ENCODE results near the gene AHR. TPM values are rescaled to one million over a fixed set of nuclear protein-coding genes. Genes with fewer than 3 reads are reported as not detected.

The AHR gene
- total and polyA plus RNA-seq, 2 donors (not counting 1 experiment from before 2014, with no cell fraction given) = 4.8 to 11.2 TPM

DNA sequence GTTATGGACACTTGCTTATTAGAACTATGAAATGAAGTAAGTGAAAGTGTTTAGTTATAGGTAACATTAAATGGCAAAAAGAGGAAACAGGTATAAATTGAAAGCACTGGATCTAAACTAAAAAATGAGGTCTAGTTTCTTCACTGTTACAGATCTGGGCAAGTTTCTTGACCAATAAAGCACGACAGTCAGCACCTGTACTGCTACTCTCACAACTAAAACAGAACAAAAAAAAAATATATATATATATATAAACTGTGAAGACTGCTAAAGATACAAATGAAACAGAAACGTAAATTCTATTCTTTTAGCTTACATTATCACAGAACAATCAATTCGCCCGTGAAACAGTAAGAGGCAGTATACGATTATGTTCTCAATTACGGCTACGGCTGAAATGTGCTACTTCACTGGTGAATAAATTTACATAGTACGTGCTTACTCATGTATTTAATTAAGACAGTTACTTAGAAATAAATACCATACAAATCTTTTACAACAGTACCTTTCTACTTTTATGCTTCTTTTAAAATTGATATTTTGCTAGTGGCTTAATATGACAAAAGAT lies 4.2 kb downstream of the AHR start:
- no peaks in the 10 kb centered on the region for H4K20me1 ChIP-seq (ENCODE audit: control insufficient read depth, insufficient read depth, low read length, poor library complexity, severe bottlenecking)
- H3K4me3 Mint-ChIP-seq = peak overlapping the region; percentile 76
- no peaks in the 10 kb centered on the region for H3K27me3 ChIP-seq (replicated peaks in 1 of 4; ENCODE audit: control extremely low read depth in 1 of 4, control insufficient read depth in 3 of 4, insufficient read depth in 4 of 4, low read length in 3 of 4)
- ATAC-seq (ENCODE audit: low read depth) (no peak), DNase-seq (peak; percentile 63)
- peak overlapping the region; percentile 82 for H3K27ac Mint-ChIP-seq
- POLR2A ChIA-PET = no interaction called here
- no CpG with 5 or more reads among the region's 8 CpGs for WGBS (ENCODE audit: insufficient coverage)
- peaks cover 37% of the 10 kb centered on the region for H3K4me1 Mint-ChIP-seq
- H3K27ac ChIP-seq (ENCODE audit: low read length in 2 of 2) = peak overlapping the region in 1 of 2 donors; percentile 28
- H3K4me3 ChIP-seq (ENCODE audit: control extremely low read depth in 1 of 5, extremely low read depth in 1 of 5, insufficient read depth in 1 of 5, low read depth in 2 of 5, low read length in 4 of 5) = peak overlapping the region in 2 of 5 experiments; percentile 26 to 40
- H3K9me3 ChIP-seq (ENCODE audit: control extremely low read depth in 1 of 3, control insufficient read depth in 2 of 3, insufficient read depth in 1 of 3, low read length in 2 of 3) = no peaks in the 10 kb centered on the region
- no peaks in the 10 kb centered on the region for H3K36me3 ChIP-seq (replicated peaks in 1 of 2; ENCODE audit: control extremely low read depth in 1 of 2, control insufficient read depth in 1 of 2, extremely low read depth in 1 of 2, insufficient read depth in 2 of 2, low read length in 1 of 2)
- CTCF ChIA-PET = interaction anchor here (0.9 to 3.1 kb wide), 13 partner anchors 10 to 549 kb away, joined by 3 to 40 read pairs (median 3); partner anchors contain the start of gene TSPAN13
- TF ChIP-seq EZH2 (IDR thresholded peaks at IDR 0.05; ENCODE audit: borderline replicate concordance, insufficient read depth, low read depth, low read length, poor library complexity, severe bottlenecking) = no peak
- TF ChIP-seq, protein P1, sequence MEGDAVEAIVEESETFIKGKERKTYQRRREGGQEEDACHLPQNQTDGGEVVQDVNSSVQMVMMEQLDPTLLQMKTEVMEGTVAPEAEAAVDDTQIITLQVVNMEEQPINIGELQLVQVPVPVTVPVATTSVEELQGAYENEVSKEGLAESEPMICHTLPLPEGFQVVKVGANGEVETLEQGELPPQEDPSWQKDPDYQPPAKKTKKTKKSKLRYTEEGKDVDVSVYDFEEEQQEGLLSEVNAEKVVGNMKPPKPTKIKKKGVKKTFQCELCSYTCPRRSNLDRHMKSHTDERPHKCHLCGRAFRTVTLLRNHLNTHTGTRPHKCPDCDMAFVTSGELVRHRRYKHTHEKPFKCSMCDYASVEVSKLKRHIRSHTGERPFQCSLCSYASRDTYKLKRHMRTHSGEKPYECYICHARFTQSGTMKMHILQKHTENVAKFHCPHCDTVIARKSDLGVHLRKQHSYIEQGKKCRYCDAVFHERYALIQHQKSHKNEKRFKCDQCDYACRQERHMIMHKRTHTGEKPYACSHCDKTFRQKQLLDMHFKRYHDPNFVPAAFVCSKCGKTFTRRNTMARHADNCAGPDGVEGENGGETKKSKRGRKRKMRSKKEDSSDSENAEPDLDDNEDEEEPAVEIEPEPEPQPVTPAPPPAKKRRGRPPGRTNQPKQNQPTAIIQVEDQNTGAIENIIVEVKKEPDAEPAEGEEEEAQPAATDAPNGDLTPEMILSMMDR (IDR thresholded peaks at IDR 0.05) = peak; percentile 54
- no peaks in the 10 kb centered on the region for H3K27me3 Mint-ChIP-seq
- H2AFZ ChIP-seq (ENCODE audit: insufficient read depth, low read depth, low read length, poor library complexity, severe bottlenecking) = no peak overlapping the region
- H3K9me3 Mint-ChIP-seq (ENCODE audit: insufficient read depth) = peaks cover 2% of the 10 kb centered on the region
- H3K4me1 ChIP-seq (ENCODE audit: control insufficient read depth in 2 of 2, insufficient read depth in 2 of 2, low read length in 2 of 2) = peaks cover 20 to 25% of the 10 kb centered on the region in 2 donors
- peaks cover 30% of the 10 kb centered on the region for H3K79me2 ChIP-seq (ENCODE audit: control insufficient read depth, insufficient read depth, low read length)
- H3K4me2 ChIP-seq (replicated peaks; ENCODE audit: low read depth, low read length, poor library complexity, severe bottlenecking) = peak overlapping the region; percentile 55
- intact Hi-C loops (cut with micrococcal nuclease) = loop anchor here (5.0 kb wide), 1 partner anchor 380 kb away; no protein-coding TSS in a partner anchor
- peak overlapping the region; percentile 41 for H3K9ac ChIP-seq (ENCODE audit: low read length)

DNA sequence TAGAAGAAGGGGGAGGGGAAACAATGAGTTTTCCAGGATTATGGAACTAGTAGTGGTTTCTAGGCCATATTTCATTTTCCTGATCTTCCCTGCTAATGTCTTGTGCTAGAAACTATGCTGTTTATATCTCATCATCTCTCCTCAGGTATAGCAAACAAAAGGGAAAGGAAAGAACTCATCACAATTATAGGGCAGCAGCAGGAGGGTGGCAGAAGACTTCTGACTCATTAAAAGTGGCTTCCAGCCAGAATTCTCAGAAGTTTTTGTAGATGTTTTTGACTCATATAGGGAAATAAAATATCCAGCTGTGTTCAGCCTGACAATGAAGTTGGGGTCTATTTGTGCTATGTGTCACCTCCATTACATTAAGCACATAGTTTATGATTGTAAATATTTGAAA lies 6.5 kb downstream of the AHR start:
- POLR2A ChIA-PET = no interaction called here
- H3K36me3 ChIP-seq (replicated peaks in 1 of 2; ENCODE audit: control extremely low read depth in 1 of 2, control insufficient read depth in 1 of 2, extremely low read depth in 1 of 2, insufficient read depth in 2 of 2, low read length in 1 of 2) = no peaks in the 10 kb centered on the region
- H3K4me3 Mint-ChIP-seq = peak overlapping the region; percentile 11
- intact Hi-C loops (cut with micrococcal nuclease) = loop anchor here (5.0 kb wide), 1 partner anchor 377 kb away; no protein-coding TSS in a partner anchor
- no peaks in the 10 kb centered on the region for H3K27me3 ChIP-seq (replicated peaks in 1 of 4; ENCODE audit: control extremely low read depth in 1 of 4, control insufficient read depth in 3 of 4, insufficient read depth in 4 of 4, low read length in 3 of 4)
- H3K9ac ChIP-seq (ENCODE audit: low read length) = no peak overlapping the region
- no peak overlapping the region for H3K4me2 ChIP-seq (replicated peaks; ENCODE audit: low read depth, low read length, poor library complexity, severe bottlenecking)
- H3K9me3 Mint-ChIP-seq (ENCODE audit: insufficient read depth) = no peaks in the 10 kb centered on the region
- no peak overlapping the region for H3K27ac ChIP-seq (ENCODE audit: low read length in 2 of 2)
- H4K20me1 ChIP-seq (ENCODE audit: control insufficient read depth, insufficient read depth, low read length, poor library complexity, severe bottlenecking) = no peaks in the 10 kb centered on the region
- H3K9me3 ChIP-seq (ENCODE audit: control extremely low read depth in 1 of 3, control insufficient read depth in 2 of 3, insufficient read depth in 1 of 3, low read length in 2 of 3) = no peaks in the 10 kb centered on the region
- TF ChIP-seq EZH2 (IDR thresholded peaks at IDR 0.05; ENCODE audit: borderline replicate concordance, insufficient read depth, low read depth, low read length, poor library complexity, severe bottlenecking) = no peak
- TF ChIP-seq, protein P1 (IDR thresholded peaks at IDR 0.05) = no peak
- ATAC-seq (ENCODE audit: low read depth) (no peak), DNase-seq (no peak)
- H3K4me1 Mint-ChIP-seq = peaks cover 24% of the 10 kb centered on the region
- no peak overlapping the region for H2AFZ ChIP-seq (ENCODE audit: insufficient read depth, low read depth, low read length, poor library complexity, severe bottlenecking)
- CTCF ChIA-PET = interaction anchor here (0.7 kb wide), 1 partner anchor 208 kb away, joined by 4 read pairs; no protein-coding TSS in a partner anchor
- peaks cover 10 to 17% of the 10 kb centered on the region in 2 donors for H3K4me1 ChIP-seq (ENCODE audit: control insufficient read depth in 2 of 2, insufficient read depth in 2 of 2, low read length in 2 of 2)
- no peak overlapping the region for H3K4me3 ChIP-seq (ENCODE audit: control extremely low read depth in 1 of 5, extremely low read depth in 1 of 5, insufficient read depth in 1 of 5, low read depth in 2 of 5, low read length in 4 of 5)
- no peaks in the 10 kb centered on the region for H3K27me3 Mint-ChIP-seq
- peaks cover 34% of the 10 kb centered on the region for H3K79me2 ChIP-seq (ENCODE audit: control insufficient read depth, insufficient read depth, low read length)
- no peak overlapping the region for H3K27ac Mint-ChIP-seq
